Karpas-422 (cell line): Measurements from ENCODE around the gene MBD6. TPM values are rescaled to one million over a fixed set of nuclear protein-coding genes. Genes with fewer than 3 reads are reported as not detected.

Experiments
- small RNA-seq: library from RNA; depleted of rRNA; stranded (forward); fragments of <200 nt; gene quantifications from one replicate; pipeline ENCODE3, GENCODE V24; 2014
- total RNA-seq: library from RNA; depleted of rRNA; stranded (reverse); fragments of >200 nt; shearing (Covaris generic); gene quantifications from 2 replicates; pipeline ENCODE4 v1.2.3, GENCODE V29; 2014; ENCODE audit warnings: low replicate concordance; rRNA removed

Gene MBD6
- total RNA-seq, 1 experiment from 2014 or later: 23.5 TPM

Small RNA genes lying within 50 kb of the gene (small RNA-seq; reads per million reads assigned to genes)
- gene MIR616: not detected

Other genes starting within 250 kb of the MBD6 start
- 31.9 and 39.0 TPM in 2 replicates for gene R3HDM2, start 91.8 kb upstream of the MBD6 start, total RNA-seq
- 0.11 TPM in 1 of 2 replicates, not detected in the other for gene INHBC, start 88.0 kb upstream of the MBD6 start, total RNA-seq
- 14.3 and 17.9 TPM in 2 replicates for gene INHBE, start 67.5 kb upstream of the MBD6 start, total RNA-seq
- gene GLI1, start 63.0 kb upstream of the MBD6 start, total RNA-seq: 1.9 and 9.3 TPM in 2 replicates
- gene ARHGAP9, start 43.0 kb upstream of the MBD6 start, total RNA-seq: 6.7 and 12.3 TPM in 2 replicates
- gene MARS1, start 34.8 kb upstream of the MBD6 start, total RNA-seq: 204 and 260 TPM in 2 replicates
- 54.3 and 73.3 TPM in 2 replicates for gene DDIT3, start 2.3 kb upstream of the MBD6 start, total RNA-seq
- gene DCTN2, start 24.4 kb downstream of the MBD6 start, total RNA-seq: 77.9 and 123 TPM in 2 replicates
- 21.5 and 24.0 TPM in 2 replicates for gene KIF5A, start 27.2 kb downstream of the MBD6 start, total RNA-seq
- 9.3 and 23.9 TPM in 2 replicates for gene PIP4K2C, start 68.4 kb downstream of the MBD6 start, total RNA-seq
- gene DTX3, start 82.0 kb downstream of the MBD6 start, total RNA-seq: 16.8 and 22.9 TPM in 2 replicates
- 0.87 TPM in 1 of 2 replicates, not detected in the other for gene ARHGEF25, start 88.6 kb downstream of the MBD6 start, total RNA-seq
- 0.58 and 0.63 TPM in 2 replicates for gene B4GALNT1, start 110.4 kb downstream of the MBD6 start, total RNA-seq
- gene OS9, start 171.3 kb downstream of the MBD6 start, total RNA-seq: 72.6 and 120 TPM in 2 replicates
- 6.7 and 12.0 TPM in 2 replicates for gene AGAP2, start 215.9 kb downstream of the MBD6 start, total RNA-seq
- gene TSPAN31, start 222.2 kb downstream of the MBD6 start, total RNA-seq: 33.3 and 42.7 TPM in 2 replicates
- 154 and 164 TPM in 2 replicates for gene CDK4, start 229.5 kb downstream of the MBD6 start, total RNA-seq
- 30.3 and 45.9 TPM in 2 replicates for gene MARCHF9, start 232.3 kb downstream of the MBD6 start, total RNA-seq
- 0.86 and 3.5 TPM in 2 replicates for gene CYP27B1, start 244.3 kb downstream of the MBD6 start, total RNA-seq
- gene METTL1, start 249.3 kb downstream of the MBD6 start, total RNA-seq: 11.9 and 17.4 TPM in 2 replicates
- 4.1 and 5.5 TPM in 2 replicates for gene EEF1AKMT3, start 249.8 kb downstream of the MBD6 start, total RNA-seq